GM23338 (cell line): ENCODE results near the gene FOXP1.

ENCODE experiments used
- CREB1 ChIP-seq: fragments of 250-450 bp; sonication (Bioruptor Pico); IDR thresholded peaks from 2 replicates; pipeline ENCODE4 v1.5.0; 2020; ENCODE audit warnings: low read depth, mild to moderate bottlenecking, moderate library complexity
- CTCF ChIP-seq, 2 experiments: fragments of 200-600 bp in 1 of 2; sonication (generic) in 1 of 2; conservative IDR thresholded peaks; 2 replicates each; pipeline versions ENCODE4 v1.5.1 to v1.6.1; 2016 to 2017; ENCODE audit warnings: antibody characterized with exemption in 2 of 2, low read depth in 2 of 2, mild to moderate bottlenecking in 2 of 2, moderate library complexity in 1 of 2
- ETS1 ChIP-seq: IDR thresholded peaks from 2 replicates; pipeline ENCODE4 v1.6.1; 2016; ENCODE audit warnings: antibody characterized with exemption
- EZH2 ChIP-seq: fragments of 200-600 bp; sonication (generic); IDR thresholded peaks from one replicate; pipeline ENCODE4 v1.8.0; 2017; ENCODE audit warnings: antibody characterized with exemption, mild to moderate bottlenecking, low read depth; ENCODE audit not compliant: unreplicated experiment
- EZH2phosphoT487 ChIP-seq: fragments of 200-600 bp; sonication (generic); IDR thresholded peaks from one replicate; pipeline ENCODE4 v1.8.1; 2018; ENCODE audit warnings: antibody characterized with exemption; ENCODE audit not compliant: unreplicated experiment
- JUNB ChIP-seq: IDR thresholded peaks from one replicate; pipeline ENCODE4 v1.6.1; 2016; ENCODE audit warnings: antibody characterized with exemption; ENCODE audit not compliant: unreplicated experiment
- NANOG ChIP-seq: IDR thresholded peaks from 2 replicates; pipeline ENCODE4 v1.6.1; 2016; ENCODE audit warnings: antibody characterized with exemption, borderline replicate concordance
- POLR2AphosphoS5 ChIP-seq: IDR thresholded peaks from 2 replicates; pipeline ENCODE4 v1.6.1; 2016; ENCODE audit warnings: antibody characterized with exemption, low read depth
- REST ChIP-seq: IDR thresholded peaks from one replicate; pipeline ENCODE4 v1.6.1; 2018; ENCODE audit warnings: antibody characterized with exemption; ENCODE audit not compliant: unreplicated experiment
- STAT1 ChIP-seq: IDR thresholded peaks from one replicate; pipeline ENCODE4 v1.6.1; 2016; ENCODE audit warnings: antibody characterized with exemption; ENCODE audit not compliant: unreplicated experiment
- ZNF331 ChIP-seq: fragments of 250-450 bp; sonication (Bioruptor Pico); IDR thresholded peaks from 2 replicates; pipeline ENCODE4 v1.5.0; 2020; ENCODE audit warnings: low read depth, mild to moderate bottlenecking, moderate library complexity
- ZNF462 ChIP-seq: fragments of 250-450 bp; sonication (Bioruptor Pico); IDR thresholded peaks from 2 replicates; pipeline ENCODE4 v1.5.0; 2020; ENCODE audit warnings: mild to moderate bottlenecking, moderate library complexity

- TF ChIP-seq EZH2 (no peak), CTCF (conservative IDR thresholded peaks at IDR 0.05; ENCODE audit: low read depth in 2 of 2) (no peak), POLR2AphosphoS5 (no peak), REST (no peak), JUNB (no peak), EZH2phosphoT487 (no peak), CREB1 (no peak), STAT1 (no peak), ETS1 (no peak), ZNF331 (CRISPR knock-in tag) (no peak), ZNF462 (CRISPR knock-in tag) (0 out of 2 replicates have a peak, but pooled peaks have one; percentile 4), NANOG (no peak)
These were observed 85.5 kb downstream of the FOXP1 start for GRCh38 chr3:71497971-71498444.
